Measurements from ENCODE around the gene GRM7. TPM values are rescaled to one million over a fixed set of nuclear protein-coding genes. Genes with fewer than 3 reads are reported as not detected.

GRM7 gene
- total RNA-seq, 1 donor from 2014 or later, result 0.34 TPM

DNA sequence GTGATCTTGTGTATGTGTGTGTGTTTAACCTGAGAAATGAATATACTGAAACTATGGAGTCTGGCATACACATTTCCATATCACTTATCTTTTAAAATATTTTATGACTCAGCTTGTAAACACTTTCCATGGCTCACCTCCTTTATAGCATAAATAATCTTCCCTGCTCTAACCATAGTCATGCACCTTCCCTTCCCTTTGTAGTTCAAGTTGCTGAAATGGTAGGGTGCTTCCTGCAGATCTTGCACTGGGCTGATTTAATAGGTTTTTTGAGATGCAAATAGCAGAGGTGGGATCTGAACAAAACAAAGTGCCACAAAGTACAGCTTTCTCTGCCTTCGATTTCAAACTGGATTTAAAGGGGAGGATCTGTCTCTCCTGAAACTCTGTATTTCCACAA is 928.0 kb downstream of the GRM7 start:
- no peak for DNase-seq (ENCODE audit: low spot score, unreplicated experiment)
- H3K27ac Mint-ChIP-seq, result no peak overlapping the region
- no peaks in the 10 kb centered on the region for H3K27me3 Mint-ChIP-seq
- no peaks in the 10 kb centered on the region for H3K4me1 Mint-ChIP-seq (ENCODE audit: low read depth)
- no peaks in the 10 kb centered on the region for H3K9me3 Mint-ChIP-seq (ENCODE audit: low read depth)
- no peak for TF ChIP-seq CTCF (IDR thresholded peaks at IDR 0.05; ENCODE audit: unreplicated experiment)
- H3K4me3 Mint-ChIP-seq (ENCODE audit: low read depth), result no peak overlapping the region
- H3K36me3 Mint-ChIP-seq (ENCODE audit: insufficient read depth), result no peaks in the 10 kb centered on the region

GRCh38 chr3:7789324-7789723 is 928.4 kb downstream of the GRM7 start:
- H3K4me3 Mint-ChIP-seq (ENCODE audit: low read depth), result no peak overlapping the region
- no peaks in the 10 kb centered on the region for H3K27me3 Mint-ChIP-seq

DNA sequence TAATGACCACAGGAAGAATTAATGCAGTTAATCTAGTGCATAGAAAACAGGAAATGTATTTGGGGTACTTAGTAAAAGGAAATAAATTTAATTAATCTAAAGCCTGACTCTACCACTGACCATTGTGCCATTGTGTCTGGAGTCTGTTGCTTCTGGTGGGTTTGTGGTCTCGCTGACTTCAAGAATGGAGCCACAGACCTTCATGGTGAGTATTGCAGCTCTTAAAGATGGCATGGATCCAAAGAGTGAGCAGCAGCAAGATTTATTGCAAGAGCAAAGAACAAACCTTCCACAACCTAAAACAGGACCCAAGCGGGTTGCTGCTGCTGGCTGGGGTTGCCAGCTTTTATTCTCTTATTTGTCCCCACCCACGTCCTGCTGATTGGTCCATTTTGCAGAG is 929.2 kb downstream of the GRM7 start:
- Mint-ChIP-seq H3K9me3 (ENCODE audit: low read depth) (no peaks in the 10 kb centered on the region), H3K36me3 (ENCODE audit: insufficient read depth) (no peaks in the 10 kb centered on the region), H3K4me3 (ENCODE audit: low read depth) (no peak overlapping the region), H3K27ac (no peak overlapping the region), H3K27me3 (no peaks in the 10 kb centered on the region), H3K4me1 (ENCODE audit: low read depth) (no peaks in the 10 kb centered on the region)
- no peak for TF ChIP-seq CTCF (IDR thresholded peaks at IDR 0.05; ENCODE audit: unreplicated experiment)
- DNase-seq (ENCODE audit: low spot score, unreplicated experiment), result no peak

More at GRCh38 chr3:7789324-7789723, 928.4 kb downstream of the GRM7 start:
- Mint-ChIP-seq H3K9me3 (ENCODE audit: low read depth) (no peaks in the 10 kb centered on the region), H3K36me3 (ENCODE audit: insufficient read depth) (no peaks in the 10 kb centered on the region), H3K27ac (no peak overlapping the region), H3K4me1 (ENCODE audit: low read depth) (no peaks in the 10 kb centered on the region)
- DNase-seq (ENCODE audit: low spot score, unreplicated experiment), result no peak
- no peak for TF ChIP-seq CTCF (IDR thresholded peaks at IDR 0.05; ENCODE audit: unreplicated experiment)

Data from progenitor cell of endocrine pancreas (in vitro differentiated cells).